GOT3 (cell line): ENCODE data around the gene IL16.
"Not testable (repeated sequence)": the region's sequence is repeated elsewhere in the genome, so short reads cannot be mapped to it uniquely, and the experiment has no call there.

Source experiments
- DNase-seq: peaks from one replicate; lab custom pipeline; 2025; ENCODE audit warnings: mixed read lengths; lab: John Stamatoyannopoulos, UW

The IL16 gene

GRCh38 chr15:81337713-81338157 lies 141.1 kb downstream of the IL16 start:
- no peak for DNase-seq

- no peak for DNase-seq
Measured at GRCh38 chr15:81338170-81339007, 141.7 kb downstream of the IL16 start.

GRCh38 chr15:81339321-81339720 lies 142.6 kb downstream of the IL16 start:
- DNase-seq, result no peak

GRCh38 chr15:81339851-81340250 lies 143.2 kb downstream of the IL16 start:
- DNase-seq, result no peak

- no peak for DNase-seq
Measured at GRCh38 chr15:81341351-81341750, 144.7 kb downstream of the IL16 start.

GRCh38 chr15:81343371-81343770 lies 146.7 kb downstream of the IL16 start:
- DNase-seq, result no peak

- no peak for DNase-seq
Measured at GRCh38 chr15:81346611-81347010, 149.9 kb downstream of the IL16 start.

- DNase-seq, result no peak
Measured at GRCh38 chr15:81347910-81348309, 151.2 kb downstream of the IL16 start.

- DNase-seq, result not testable (repeated sequence)
Measured at GRCh38 chr15:81348691-81349090, 152.0 kb downstream of the IL16 start.

- no peak for DNase-seq
Measured at GRCh38 chr15:81349271-81349670, 152.6 kb downstream of the IL16 start.

- DNase-seq, result no peak
Measured at GRCh38 chr15:81351651-81352050, 155.0 kb downstream of the IL16 start.

- no peak for DNase-seq
Measured at GRCh38 chr15:81356252-81356651, 159.6 kb downstream of the IL16 start.

GRCh38 chr15:81357180-81357686 lies 160.6 kb downstream of the IL16 start:
- DNase-seq, result no peak

- no peak for DNase-seq
Measured at GRCh38 chr15:81358248-81358647, 161.6 kb downstream of the IL16 start.

GRCh38 chr15:81360491-81360890 lies 163.8 kb downstream of the IL16 start:
- no peak for DNase-seq

- no peak for DNase-seq
Measured at GRCh38 chr15:81361891-81362290, 165.2 kb downstream of the IL16 start.

- no peak for DNase-seq
Measured at GRCh38 chr15:81362790-81363189, 166.1 kb downstream of the IL16 start.

GRCh38 chr15:81363276-81363675 lies 166.6 kb downstream of the IL16 start:
- DNase-seq, result no peak
